Lower leg skin (tissue), 3 donors: ENCODE measurements around the gene TTN.

Source experiments
- CTCF ChIP-seq, 3 donors: fragments of 450-650 bp; IDR thresholded peaks; one replicate each; pipeline ENCODE4 v1.5.1; 2016; ENCODE audit warnings: antibody characterized with exemption in 3 of 3, mild to moderate bottlenecking in 3 of 3, moderate library complexity in 2 of 3
- POLR2A ChIP-seq, 2 donors: fragments of 450-650 bp; IDR thresholded peaks; one replicate each; pipeline ENCODE4 v1.6.1; 2016 to 2017; ENCODE audit warnings: antibody characterized with exemption in 2 of 2, mild to moderate bottlenecking in 1 of 2, moderate library complexity in 1 of 2

- TF ChIP-seq POLR2A (IDR thresholded peaks at IDR 0.05) (no peak), CTCF (IDR thresholded peaks at IDR 0.05) (no peak)
Measured at GRCh38 chr2:178782236-178782635, 25.0 kb downstream of the TTN start.
